PC-3 (cell line): ENCODE results near the gene OLFML2A. TPM values are rescaled to one million over a fixed set of nuclear protein-coding genes. Genes with fewer than 3 reads are reported as not detected.

Experiments used
- ATAC-seq: fragments of 200-7000 bp; cut with Tn5 transposase; 2 replicates; pipeline ENCODE4 v1.9.1; 2020; ENCODE audit warnings: mild to moderate bottlenecking, moderate library complexity
- BruUV-seq: library from RNA; stranded (reverse); fragments of 400-500 nt; replicated peaks from 2 replicates; lab custom pipeline; 2021; lab: Mats Ljungman, UMichigan
- CTCF ChIA-PET: fragments of 300-600 bp; sonication (Branson Sonifier 250); formaldehyde crosslinking; loops from one replicate; lab custom pipeline; 2022; ENCODE audit warnings: antibody characterized with exemption; lab: Charles Lee
- POLR2A ChIA-PET: fragments of 300-600 bp; sonication (Branson Sonifier 250); formaldehyde crosslinking; loops from one replicate; lab custom pipeline; 2022; ENCODE audit warnings: antibody characterized with exemption; ENCODE audit not compliant: unreplicated experiment; lab: Charles Lee
- DNase-seq: peaks from one replicate; pipeline ENCODE4 v3.0.0-alpha.2; 2015
- H2AFZ ChIP-seq: fragments of 300-600 bp; sonication (generic); 2 replicates; pipeline ENCODE4 v1.6.0; 2016; ENCODE audit warnings: antibody characterized with exemption, low read length
- H3F3A ChIP-seq: fragments of 300-600 bp; sonication (generic); one replicate; pipeline ENCODE4 v1.6.0; 2017; ENCODE audit warnings: antibody characterized with exemption, low read length, control low read depth, mild to moderate bottlenecking; ENCODE audit not compliant: unreplicated experiment
- H3K27ac ChIP-seq: fragments of 300-600 bp; sonication (generic); 2 replicates; pipeline ENCODE4 v1.5.1; 2016; ENCODE audit warnings: mild to moderate bottlenecking, low read length
- H3K27me3 ChIP-seq: fragments of 300-600 bp; sonication (generic); 2 replicates; pipeline ENCODE4 v1.6.1; 2016; ENCODE audit warnings: low read length, mixed read lengths
- H3K36me3 ChIP-seq: fragments of 300-600 bp; sonication (generic); 2 replicates; pipeline ENCODE4 v1.6.1; 2016; ENCODE audit warnings: low read depth, mixed run types, low read length, mixed read lengths
- H3K4me1 ChIP-seq: fragments of 300-600 bp; sonication (generic); 2 replicates; pipeline ENCODE4 v1.5.1; 2016; ENCODE audit warnings: low read length; ENCODE audit not compliant: insufficient read depth
- H3K4me2 ChIP-seq: fragments of 300-600 bp; sonication (generic); 2 replicates; pipeline ENCODE4 v1.6.0; 2016; ENCODE audit warnings: low read length
- H3K4me3 ChIP-seq: fragments of 300-600 bp; sonication (generic); 2 replicates; pipeline ENCODE4 v1.5.1; 2016; ENCODE audit warnings: mild to moderate bottlenecking, low read length, mixed read lengths
- H3K79me2 ChIP-seq: fragments of 300-600 bp; sonication (generic); 2 replicates; pipeline ENCODE4 v1.6.1; 2017; ENCODE audit warnings: low read length, mixed read lengths
- H3K9ac ChIP-seq: fragments of 300-600 bp; sonication (generic); 2 replicates; pipeline ENCODE4 v1.6.0; 2016; ENCODE audit warnings: mild to moderate bottlenecking, low read length
- H3K9me2 ChIP-seq: fragments of 300-600 bp; sonication (generic); replicated peaks from 2 replicates; pipeline ENCODE4 v1.6.1; 2016; ENCODE audit warnings: mixed run types, low read length, mixed read lengths
- H3K9me3 ChIP-seq: fragments of 300-600 bp; sonication (generic); 2 replicates; pipeline ENCODE4 v1.6.1; 2016; ENCODE audit warnings: low read length, mixed read lengths
- H4K20me1 ChIP-seq: fragments of 300-600 bp; sonication (generic); 2 replicates; pipeline ENCODE4 v1.6.1; 2016; ENCODE audit warnings: low read length, mixed read lengths
- CTCF ChIP-seq: fragments of 300-600 bp; sonication (generic); conservative IDR thresholded peaks from 2 replicates; pipeline ENCODE4 v1.5.1; 2017; ENCODE audit warnings: antibody characterized with exemption, low read depth, mild to moderate bottlenecking, low read length
- EZH2 ChIP-seq: fragments of 300-600 bp; sonication (generic); IDR thresholded peaks from one replicate; pipeline ENCODE4 v1.6.1; 2017; ENCODE audit warnings: antibody characterized with exemption, mild to moderate bottlenecking, low read length; ENCODE audit not compliant: unreplicated experiment
- EZH2phosphoT487 ChIP-seq: fragments of 300-600 bp; sonication (generic); IDR thresholded peaks from 2 replicates; pipeline ENCODE4 v1.6.1; 2018; ENCODE audit warnings: mild to moderate bottlenecking, antibody characterized with exemption, low read length, borderline replicate concordance
- intact Hi-C: fragments of 100-400 bp; cut with micrococcal nuclease; formaldehyde crosslinking; loops from 2 replicates; pipeline ENCODE4 v1.9.0; 2023
- total RNA-seq: library from RNA; depleted of rRNA; stranded (reverse); fragments of >200 nt; gene quantifications from 2 replicates; pipeline ENCODE4 v1.2.3, GENCODE V29; 2014

The OLFML2A gene
- total RNA-seq, 1 experiment from 2014 or later: 3.4 TPM

- no TSS peak for BruUV-seq
- intact Hi-C loops: no loop called here
Observed at GRCh38 chr9:124846969-124847368, 70.0 kb downstream of the OLFML2A start.

GRCh38 chr9:124849801-124850200 lies 72.9 kb downstream of the OLFML2A start:
- no peaks in the 10 kb centered on the region for H3K9me2 ChIP-seq
- ChIA-PET CTCF (no interaction called here), POLR2A (no interaction called here)
- no peaks in the 10 kb centered on the region for H4K20me1 ChIP-seq
- no peak overlapping the region for H3K4me2 ChIP-seq
- no peak for ATAC-seq
- no peak overlapping the region for H3K9ac ChIP-seq
- no peaks in the 10 kb centered on the region for H3K27me3 ChIP-seq
- no peak overlapping the region for H3K4me3 ChIP-seq
- DNase-seq: no peak
- H3K27ac ChIP-seq: no peak overlapping the region
- H3F3A ChIP-seq: no peaks in the 10 kb centered on the region
- intact Hi-C loops: no loop called here
- TF ChIP-seq EZH2phosphoT487: no peak
- TF ChIP-seq CTCF: no peak
- no peak for TF ChIP-seq EZH2
- H3K4me1 ChIP-seq: no peaks in the 10 kb centered on the region
- no TSS peak for BruUV-seq
- H2AFZ ChIP-seq: no peak overlapping the region
- no peaks in the 10 kb centered on the region for H3K9me3 ChIP-seq
- no peaks in the 10 kb centered on the region; the same call in 1 of the 2 replicates for H3K36me3 ChIP-seq
- H3K79me2 ChIP-seq: no peaks in the 10 kb centered on the region

More at GRCh38 chr9:124846969-124847368, 70.0 kb downstream of the OLFML2A start:
- H3K4me2 ChIP-seq: no peak overlapping the region
- H3K9me3 ChIP-seq: no peaks in the 10 kb centered on the region
- H3K4me1 ChIP-seq: no peaks in the 10 kb centered on the region
- H4K20me1 ChIP-seq: no peaks in the 10 kb centered on the region
- ChIA-PET POLR2A (no interaction called here), CTCF (interaction anchor here (0.9 kb wide), 1 partner anchor 70 kb away, joined by 4 read pairs; the partner anchor contains the start of gene OLFML2A)
- no peaks in the 10 kb centered on the region for H3K27me3 ChIP-seq
- H3K79me2 ChIP-seq: no peaks in the 10 kb centered on the region
- no peak for TF ChIP-seq EZH2phosphoT487
- no peak for TF ChIP-seq EZH2
- no peak for TF ChIP-seq CTCF
- no peak overlapping the region for H3K27ac ChIP-seq
- no peaks in the 10 kb centered on the region for H3F3A ChIP-seq
- no peak overlapping the region for H2AFZ ChIP-seq
- no peaks in the 10 kb centered on the region for H3K9me2 ChIP-seq
- DNase-seq (no peak), ATAC-seq (no peak)
- no peak overlapping the region for H3K9ac ChIP-seq
- no peak overlapping the region for H3K4me3 ChIP-seq
- H3K36me3 ChIP-seq: no peaks in the 10 kb centered on the region

GRCh38 chr9:124852121-124852828 lies 75.3 kb downstream of the OLFML2A start:
- Histone ChIP-seq H2AFZ (peak overlapping the region; percentile 84), H3K4me2 (peak overlapping the region; percentile 95), H3K4me1 (no peaks in the 10 kb centered on the region), H3K27me3 (no peaks in the 10 kb centered on the region), H3K9ac (no peak overlapping the region), H3K36me3 (peaks cover 2% of the 10 kb centered on the region), H3K4me3 (peak overlapping the region; percentile 72; the same call in 1 of the 2 replicates), H3K79me2 (no peaks in the 10 kb centered on the region), H3K9me2 (no peaks in the 10 kb centered on the region), H3K9me3 (no peaks in the 10 kb centered on the region), H4K20me1 (peaks cover under 1% of the 10 kb centered on the region; the same call in 1 of the 2 replicates), H3F3A (peaks cover 9% of the 10 kb centered on the region), H3K27ac (no peak overlapping the region)
- TF ChIP-seq EZH2 (no peak), EZH2phosphoT487 (no peak), CTCF (no peak)
- intact Hi-C loops: loop anchor here (2.0 kb wide), 1 partner anchor 41 kb away; no protein-coding TSS in a partner anchor
- ATAC-seq: no peak
- CTCF ChIA-PET: interaction anchor here (1.5 to 4.4 kb wide), 7 partner anchors 40 to 88 kb away, joined by 5 to 58 read pairs (median 16); partner anchors contain the start of genes NR6A1 and OLFML2A
- DNase-seq: no peak
- POLR2A ChIA-PET: interaction anchor here (0.5 kb wide), 1 partner anchor 194 kb away, joined by 5 read pairs; no protein-coding TSS in a partner anchor
- no TSS peak for BruUV-seq
